SK-N-SH treated with all-trans-retinoic acid at 6 μM for 48 hours (cell line): Measurements from ENCODE around the gene PAPPA.

Source experiments
- ATAC-seq: fragments of 200-7000 bp; cut with Tn5 transposase; 3 replicates; pipeline ENCODE4 v1.9.1; 2020; ENCODE audit warnings: mild to moderate bottlenecking, moderate library complexity
- ARNTL ChIP-seq: fragments of 450-650 bp; formaldehyde crosslinking; IDR thresholded peaks from 2 replicates; pipeline ENCODE4 v1.5.0; 2020; ENCODE audit warnings: low read depth, mild to moderate bottlenecking, moderate library complexity, borderline replicate concordance
- BACH2 ChIP-seq: fragments of 250-450 bp; sonication (Bioruptor Pico); IDR thresholded peaks from 2 replicates; pipeline ENCODE4 v1.9.0; 2021; ENCODE audit warnings: mild to moderate bottlenecking, borderline replicate concordance
- CREB5 ChIP-seq: fragments of 250-450 bp; sonication (Bioruptor Pico); IDR thresholded peaks from 2 replicates; pipeline ENCODE4 v1.5.1; 2020; ENCODE audit warnings: low read depth, mild to moderate bottlenecking, moderate library complexity
- CSDC2 ChIP-seq: fragments of 250-450 bp; sonication (Bioruptor Pico); IDR thresholded peaks from 2 replicates; pipeline ENCODE4 v1.5.0; 2020; ENCODE audit warnings: mild to moderate bottlenecking, moderate library complexity
- ESRRG ChIP-seq: fragments of 250-450 bp; sonication (Bioruptor Pico); IDR thresholded peaks from 2 replicates; pipeline ENCODE4 v1.6.1; 2021; ENCODE audit warnings: mild to moderate bottlenecking
- GLIS3 ChIP-seq: fragments of 250-450 bp; sonication (Bioruptor Pico); IDR thresholded peaks from 2 replicates; pipeline ENCODE4 v1.5.0; 2020; ENCODE audit warnings: mild to moderate bottlenecking, moderate library complexity
- ISL1 ChIP-seq: fragments of 250-450 bp; sonication (Bioruptor Pico); IDR thresholded peaks from 2 replicates; pipeline ENCODE4 v2.1.2; 2022; ENCODE audit warnings: mild to moderate bottlenecking, moderate library complexity
- OSR1 ChIP-seq: fragments of 250-450 bp; sonication (Bioruptor Pico); IDR thresholded peaks from 2 replicates; pipeline ENCODE4 v1.8.0; 2022; ENCODE audit warnings: moderate library complexity, mild to moderate bottlenecking, inconsistent platforms
- PPARA ChIP-seq: fragments of 250-450 bp; sonication (Bioruptor Pico); IDR thresholded peaks from 2 replicates; pipeline ENCODE4 v1.5.0; 2020; ENCODE audit warnings: mild to moderate bottlenecking, borderline replicate concordance
- SNAI2 ChIP-seq: fragments of 250-450 bp; sonication (Bioruptor Pico); IDR thresholded peaks from 2 replicates; pipeline ENCODE4 v1.5.0; 2020; ENCODE audit warnings: mild to moderate bottlenecking, moderate library complexity
- TCF4 ChIP-seq: fragments of 250-450 bp; sonication (Bioruptor Pico); IDR thresholded peaks from 2 replicates; pipeline ENCODE4 v1.8.0; 2021; ENCODE audit warnings: mild to moderate bottlenecking, moderate library complexity, borderline replicate concordance
- TOX ChIP-seq: fragments of 250-450 bp; sonication (Bioruptor Pico); IDR thresholded peaks from 2 replicates; pipeline ENCODE4 v1.8.0; 2021; ENCODE audit warnings: mild to moderate bottlenecking, moderate library complexity, borderline replicate concordance
- TSHZ2 ChIP-seq: fragments of 250-450 bp; sonication (Bioruptor Pico); IDR thresholded peaks from 2 replicates; pipeline ENCODE4 v1.5.0; 2020; ENCODE audit warnings: mild to moderate bottlenecking, moderate library complexity
- ZC3H10 ChIP-seq: fragments of 250-450 bp; sonication (Bioruptor Pico); IDR thresholded peaks from 2 replicates; pipeline ENCODE4 v1.5.1; 2021; ENCODE audit warnings: mild to moderate bottlenecking, moderate library complexity
- ZFP3 ChIP-seq: fragments of 250-450 bp; sonication (Bioruptor Pico); IDR thresholded peaks from 2 replicates; pipeline ENCODE4 v1.5.0; 2020; ENCODE audit warnings: mild to moderate bottlenecking, moderate library complexity
- ZNF565 ChIP-seq: fragments of 450-650 bp; formaldehyde crosslinking; conservative IDR thresholded peaks from 2 replicates; pipeline ENCODE4 v1.5.0; 2020; ENCODE audit warnings: low read depth, mild to moderate bottlenecking, moderate library complexity
- ZNF70 ChIP-seq: fragments of 450-650 bp; formaldehyde crosslinking; IDR thresholded peaks from 2 replicates; pipeline ENCODE4 v1.5.0; 2020; ENCODE audit warnings: mild to moderate bottlenecking, moderate library complexity
- ZNF8 ChIP-seq: fragments of 450-650 bp; formaldehyde crosslinking; IDR thresholded peaks from 2 replicates; pipeline ENCODE4 v1.5.0; 2020; ENCODE audit warnings: mild to moderate bottlenecking, moderate library complexity
- TF ChIP-seq, protein P1 (sequence below): fragments of 250-450 bp; sonication (Bioruptor Pico); IDR thresholded peaks from 2 replicates; pipeline ENCODE4 v1.5.1; 2021; ENCODE audit warnings: mild to moderate bottlenecking, moderate library complexity
- TF ChIP-seq, protein P2 (sequence below): fragments of 250-450 bp; sonication (Bioruptor Pico); IDR thresholded peaks from 2 replicates; pipeline ENCODE4 v1.8.0; 2020; ENCODE audit warnings: mild to moderate bottlenecking, moderate library complexity, borderline replicate concordance

Gene PAPPA

DNA sequence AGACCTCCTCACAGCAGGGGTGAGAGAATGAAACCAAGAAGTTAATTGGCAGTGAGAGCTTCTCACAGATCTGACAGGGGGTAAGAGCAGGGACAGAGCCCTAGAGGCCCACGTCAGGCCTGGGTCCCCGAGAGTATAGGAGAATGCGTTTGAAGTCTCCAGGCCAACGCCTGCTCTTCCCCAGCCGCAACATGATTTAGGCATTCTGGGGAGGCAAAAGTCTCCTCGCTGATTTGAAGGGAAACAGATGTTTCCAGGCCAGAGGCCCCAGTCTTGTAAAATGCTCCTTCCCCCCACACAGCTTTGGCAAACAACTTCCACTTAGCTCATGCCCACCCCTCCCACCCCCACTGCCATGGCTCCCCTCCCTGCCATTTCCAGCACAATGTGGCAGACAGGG, 294.3 kb downstream of the PAPPA start:
- TF ChIP-seq TSHZ2 (CRISPR knock-in tag) (no peak), BACH2 (CRISPR knock-in tag) (no peak), SNAI2 (CRISPR knock-in tag) (no peak)
- TF ChIP-seq, protein P1, sequence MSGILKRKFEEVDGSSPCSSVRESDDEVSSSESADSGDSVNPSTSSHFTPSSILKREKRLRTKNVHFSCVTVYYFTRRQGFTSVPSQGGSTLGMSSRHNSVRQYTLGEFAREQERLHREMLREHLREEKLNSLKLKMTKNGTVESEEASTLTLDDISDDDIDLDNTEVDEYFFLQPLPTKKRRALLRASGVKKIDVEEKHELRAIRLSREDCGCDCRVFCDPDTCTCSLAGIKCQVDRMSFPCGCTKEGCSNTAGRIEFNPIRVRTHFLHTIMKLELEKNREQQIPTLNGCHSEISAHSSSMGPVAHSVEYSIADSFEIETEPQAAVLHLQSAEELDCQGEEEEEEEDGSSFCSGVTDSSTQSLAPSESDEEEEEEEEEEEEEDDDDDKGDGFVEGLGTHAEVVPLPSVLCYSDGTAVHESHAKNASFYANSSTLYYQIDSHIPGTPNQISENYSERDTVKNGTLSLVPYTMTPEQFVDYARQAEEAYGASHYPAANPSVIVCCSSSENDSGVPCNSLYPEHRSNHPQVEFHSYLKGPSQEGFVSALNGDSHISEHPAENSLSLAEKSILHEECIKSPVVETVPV (CRISPR knock-in tag): no peak
- TF ChIP-seq, protein P2, sequence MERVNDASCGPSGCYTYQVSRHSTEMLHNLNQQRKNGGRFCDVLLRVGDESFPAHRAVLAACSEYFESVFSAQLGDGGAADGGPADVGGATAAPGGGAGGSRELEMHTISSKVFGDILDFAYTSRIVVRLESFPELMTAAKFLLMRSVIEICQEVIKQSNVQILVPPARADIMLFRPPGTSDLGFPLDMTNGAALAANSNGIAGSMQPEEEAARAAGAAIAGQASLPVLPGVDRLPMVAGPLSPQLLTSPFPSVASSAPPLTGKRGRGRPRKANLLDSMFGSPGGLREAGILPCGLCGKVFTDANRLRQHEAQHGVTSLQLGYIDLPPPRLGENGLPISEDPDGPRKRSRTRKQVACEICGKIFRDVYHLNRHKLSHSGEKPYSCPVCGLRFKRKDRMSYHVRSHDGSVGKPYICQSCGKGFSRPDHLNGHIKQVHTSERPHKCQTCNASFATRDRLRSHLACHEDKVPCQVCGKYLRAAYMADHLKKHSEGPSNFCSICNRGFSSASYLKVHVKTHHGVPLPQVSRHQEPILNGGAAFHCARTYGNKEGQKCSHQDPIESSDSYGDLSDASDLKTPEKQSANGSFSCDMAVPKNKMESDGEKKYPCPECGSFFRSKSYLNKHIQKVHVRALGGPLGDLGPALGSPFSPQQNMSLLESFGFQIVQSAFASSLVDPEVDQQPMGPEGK (CRISPR knock-in tag): no peak
- ATAC-seq: no peak

- ATAC-seq: no peak
- TF ChIP-seq ESRRG (no peak), TSHZ2 (CRISPR knock-in tag) (no peak), PPARA (no peak), ISL1 (no peak), ZC3H10 (no peak), ZNF70 (CRISPR knock-in tag) (no peak), ARNTL (CRISPR knock-in tag) (no peak), ZNF565 (CRISPR knock-in tag) (no peak), GLIS3 (CRISPR knock-in tag) (no peak), ZNF8 (no peak), CREB5 (CRISPR knock-in tag) (no peak), BACH2 (CRISPR knock-in tag) (no peak), ZFP3 (CRISPR knock-in tag) (no peak), TCF4 (CRISPR knock-in tag) (no peak), CSDC2 (CRISPR knock-in tag) (no peak), SNAI2 (CRISPR knock-in tag) (no peak), OSR1 (CRISPR knock-in tag) (no peak), TOX (CRISPR knock-in tag) (no peak)
- TF ChIP-seq, protein P2 (CRISPR knock-in tag): no peak
Measured at GRCh38 chr9:116448431-116448830, 294.8 kb downstream of the PAPPA start.
